H9 (cell line): ENCODE measurements around the gene ACAP2. TPM values are rescaled to one million over a fixed set of nuclear protein-coding genes. Genes with fewer than 3 reads are reported as not detected.

ENCODE experiments used
- DNase-seq: peaks from one replicate; pipeline ENCODE4 v3.0.0-alpha.2; 2017
- H2AFZ ChIP-seq: one replicate; pipeline ENCODE4 v1.6.1; 2013; ENCODE audit warnings: mild to moderate bottlenecking, low read length, control low read depth, moderate library complexity
- H2AK5ac ChIP-seq: 2 replicates; pipeline ENCODE4 v1.6.1; 2013; ENCODE audit warnings: low read length, control low read depth, mixed read lengths; ENCODE audit not compliant: insufficient read length
- H2BK120ac ChIP-seq: one replicate; pipeline ENCODE4 v1.6.1; 2013; ENCODE audit warnings: low read depth, mild to moderate bottlenecking, low read length, control low read depth, inconsistent platforms; ENCODE audit not compliant: poor library complexity, severe bottlenecking
- H2BK12ac ChIP-seq: 2 replicates; pipeline ENCODE4 v1.6.1; 2013; ENCODE audit warnings: low read length, control low read depth, mixed read lengths, low read depth; ENCODE audit not compliant: insufficient read length
- H2BK15ac ChIP-seq: 2 replicates; pipeline ENCODE4 v1.6.1; 2013; ENCODE audit warnings: low read depth, low read length, control low read depth
- H2BK20ac ChIP-seq: one replicate; pipeline ENCODE4 v1.6.1; 2013; ENCODE audit warnings: low read depth, mild to moderate bottlenecking, low read length, control low read depth, inconsistent platforms; ENCODE audit not compliant: poor library complexity, severe bottlenecking
- H2BK5ac ChIP-seq: 2 replicates; pipeline ENCODE4 v1.6.1; 2013; ENCODE audit warnings: low read length, control low read depth, mixed read lengths; ENCODE audit not compliant: insufficient read length
- H3K14ac ChIP-seq: 2 replicates; pipeline ENCODE4 v1.6.1; 2013; ENCODE audit warnings: low read length, control low read depth; ENCODE audit not compliant: insufficient read depth
- H3K18ac ChIP-seq: 2 replicates; pipeline ENCODE4 v1.6.1; 2013; ENCODE audit warnings: low read depth, mild to moderate bottlenecking, mixed read lengths, low read length, control low read depth; ENCODE audit not compliant: insufficient read length
- H3K23ac ChIP-seq: 2 replicates; pipeline ENCODE4 v1.6.1; 2013; ENCODE audit warnings: low read length, control low read depth, mixed read lengths, low read depth; ENCODE audit not compliant: insufficient read length
- H3K23me2 ChIP-seq: 2 replicates; pipeline ENCODE4 v1.6.1; 2013; ENCODE audit warnings: low read depth, mild to moderate bottlenecking, mixed read lengths, low read length, control low read depth; ENCODE audit not compliant: insufficient read length, poor library complexity, severe bottlenecking
- H3K27ac ChIP-seq: 2 replicates; pipeline ENCODE4 v1.5.1; 2013; ENCODE audit warnings: low read length, control low read depth, mixed read lengths, low read depth; ENCODE audit not compliant: insufficient read length
- H3K27me3 ChIP-seq: 2 replicates; pipeline ENCODE4 v1.6.1; 2013; ENCODE audit warnings: low read length, control low read depth, inconsistent platforms; ENCODE audit not compliant: insufficient read depth
- H3K4ac ChIP-seq: 2 replicates; pipeline ENCODE4 v1.6.1; 2013; ENCODE audit warnings: low read depth, mild to moderate bottlenecking, control low read depth, inconsistent platforms, low read length, moderate library complexity
- H3K4me1 ChIP-seq: 2 replicates; pipeline ENCODE4 v1.6.1; 2013; ENCODE audit warnings: low read length, control low read depth, inconsistent platforms; ENCODE audit not compliant: insufficient read depth
- H3K4me2 ChIP-seq: 2 replicates; pipeline ENCODE4 v1.6.1; 2013; ENCODE audit warnings: low read length, control low read depth, mixed read lengths; ENCODE audit not compliant: insufficient read length, insufficient read depth
- H3K56ac ChIP-seq: 2 replicates; pipeline ENCODE4 v1.6.1; 2013; ENCODE audit warnings: low read depth, mild to moderate bottlenecking, mixed read lengths, low read length, control low read depth; ENCODE audit not compliant: insufficient read length
- H3K79me1 ChIP-seq: 2 replicates; pipeline ENCODE4 v1.6.1; 2013; ENCODE audit warnings: low read depth, mild to moderate bottlenecking, moderate library complexity, low read length, control low read depth, inconsistent platforms; ENCODE audit not compliant: insufficient read depth, poor library complexity, severe bottlenecking
- H3K79me2 ChIP-seq: 2 replicates; pipeline ENCODE4 v1.6.1; 2013; ENCODE audit warnings: low read length, control low read depth, inconsistent platforms; ENCODE audit not compliant: insufficient read depth
- H3K9ac ChIP-seq: 2 replicates; pipeline ENCODE4 v1.6.1; 2013; ENCODE audit warnings: low read length, control low read depth, mixed read lengths; ENCODE audit not compliant: insufficient read length; ENCODE audit errors: extremely low read depth
- H3K9me3 ChIP-seq: one replicate; pipeline ENCODE4 v1.6.1; 2013; ENCODE audit warnings: low read depth, low read length, inconsistent platforms; ENCODE audit not compliant: control insufficient read depth
- H3T11ph ChIP-seq: one replicate; pipeline ENCODE4 v1.6.1; 2013; ENCODE audit warnings: mild to moderate bottlenecking, low read length, control low read depth, inconsistent platforms
- H4K20me1 ChIP-seq: one replicate; pipeline ENCODE4 v1.6.1; 2013; ENCODE audit not compliant: control insufficient read depth, insufficient read length, insufficient read depth
- H4K5ac ChIP-seq: 2 replicates; pipeline ENCODE4 v1.6.1; 2013; ENCODE audit warnings: low read depth, mild to moderate bottlenecking, mixed read lengths, low read length, control low read depth; ENCODE audit not compliant: insufficient read length
- H4K8ac ChIP-seq: replicated peaks from 2 replicates; pipeline ENCODE4 v1.6.1; 2013; ENCODE audit warnings: low read length, control low read depth, mixed read lengths, low read depth; ENCODE audit not compliant: insufficient read length
- H4K91ac ChIP-seq: 2 replicates; pipeline ENCODE4 v1.6.1; 2013; ENCODE audit warnings: low read depth, mild to moderate bottlenecking, moderate library complexity, mixed read lengths, low read length, control low read depth; ENCODE audit not compliant: insufficient read length
- H3K27ac Mint-ChIP-seq, 3 experiments: 2 replicates in 2 of 3; 3 replicates in 1 of 3; pipeline ENCODE4 v1.8.0; 2020 to 2021; ENCODE audit warnings: mixed read lengths in 3 of 3, mild to moderate bottlenecking in 1 of 3, moderate library complexity in 1 of 3
- H3K27me3 Mint-ChIP-seq: 2 replicates; pipeline ENCODE4 v1.8.0; 2021; ENCODE audit warnings: low read depth, mild to moderate bottlenecking, moderate library complexity, mixed read lengths
- H3K36me3 Mint-ChIP-seq, 3 experiments: 2 replicates in 2 of 3; 3 replicates in 1 of 3; pipeline ENCODE4 v1.8.0; 2020 to 2021; ENCODE audit warnings: low read depth in 3 of 3, mixed read lengths in 3 of 3; ENCODE audit not compliant: insufficient read depth in 1 of 3
- H3K4me1 Mint-ChIP-seq, 2 experiments: 2 replicates each; pipeline ENCODE4 v1.8.0; 2020; ENCODE audit warnings: mixed read lengths in 2 of 2
- H3K4me3 Mint-ChIP-seq, 2 experiments: 2 replicates in 1 of 2; 3 replicates in 1 of 2; pipeline ENCODE4 v1.8.0; 2020 to 2021; ENCODE audit warnings: mild to moderate bottlenecking in 2 of 2, mixed read lengths in 2 of 2, moderate library complexity in 1 of 2
- H3K9me3 Mint-ChIP-seq, 2 experiments: 2 replicates in 1 of 2; 3 replicates in 1 of 2; pipeline ENCODE4 v1.8.0; 2020; ENCODE audit warnings: mild to moderate bottlenecking in 2 of 2, mixed read lengths in 2 of 2, moderate library complexity in 1 of 2
- WGBS: extraction: QIAGEN DNeasy Blood & Tissue Kit; methylation state at CpG from one replicate; pipeline ENCODE4 v1.1.7; 2013; ENCODE audit warnings: missing lambda C conversion rate, low lambda C conversion rate, mixed read lengths; ENCODE audit not compliant: insufficient read length; ENCODE audit errors: extremely low coverage; 5-methylcytosine and 5-hydroxymethylcytosine counted together
- total RNA-seq: library from RNA; stranded (reverse); gene quantifications from 2 replicates; pipeline ENCODE4 v1.2.1, GENCODE V29; 2021
- TF ChIP-seq, protein P1 (sequence below): fragments of 200-600 bp; sonication (generic); conservative IDR thresholded peaks from 3 replicates; pipeline ENCODE4 v1.8.0; 2021; ENCODE audit warnings: antibody characterized with exemption, mild to moderate bottlenecking

The ACAP2 gene
- total RNA-seq, 1 experiment from 2014 or later, result 30.8 TPM

- Histone ChIP-seq H2BK20ac (no peak overlapping the region), H3K79me2 (no peaks in the 10 kb centered on the region; the same call in 1 of the 2 replicates), H2BK120ac (no peak overlapping the region), H2BK15ac (no peak overlapping the region), H3K23me2 (no peaks in the 10 kb centered on the region), H2BK5ac (no peak overlapping the region), H2BK12ac (no peak overlapping the region), H4K91ac (no peak overlapping the region), H3K23ac (no peak overlapping the region), H3K27ac (no peak overlapping the region), H3K9me3 (no peaks in the 10 kb centered on the region), H3K4me1 (no peaks in the 10 kb centered on the region; the same call in 1 of the 2 replicates), H4K5ac (no peak overlapping the region), H2AFZ (no peak overlapping the region), H3K27me3 (no peaks in the 10 kb centered on the region), H3K56ac (no peak overlapping the region), H3K14ac (no peak overlapping the region), H4K8ac (no peak overlapping the region), H3K4ac (no peak overlapping the region), H3T11ph (no peak overlapping the region), H3K9ac (no peak overlapping the region), H4K20me1 (no peaks in the 10 kb centered on the region), H3K18ac (no peak overlapping the region), H3K4me2 (no peak overlapping the region), H3K79me1 (no peaks in the 10 kb centered on the region), H2AK5ac (no peak overlapping the region)
- Mint-ChIP-seq H3K27ac (peak overlapping the region in 2 of 3 experiments; percentile 28 to 38; a peak in 3 of 7 replicates), H3K27me3 (no peaks in the 10 kb centered on the region), H3K4me3 (no peak overlapping the region), H3K36me3 (no peaks in the 10 kb centered on the region), H3K4me1 (peaks cover 22 to 32% of the 10 kb centered on the region in 2 experiments), H3K9me3 (no peaks in the 10 kb centered on the region)
- DNase-seq, result no peak
- no CpG with 5 or more reads among the region's 7 CpGs for WGBS
- TF ChIP-seq, protein P1, sequence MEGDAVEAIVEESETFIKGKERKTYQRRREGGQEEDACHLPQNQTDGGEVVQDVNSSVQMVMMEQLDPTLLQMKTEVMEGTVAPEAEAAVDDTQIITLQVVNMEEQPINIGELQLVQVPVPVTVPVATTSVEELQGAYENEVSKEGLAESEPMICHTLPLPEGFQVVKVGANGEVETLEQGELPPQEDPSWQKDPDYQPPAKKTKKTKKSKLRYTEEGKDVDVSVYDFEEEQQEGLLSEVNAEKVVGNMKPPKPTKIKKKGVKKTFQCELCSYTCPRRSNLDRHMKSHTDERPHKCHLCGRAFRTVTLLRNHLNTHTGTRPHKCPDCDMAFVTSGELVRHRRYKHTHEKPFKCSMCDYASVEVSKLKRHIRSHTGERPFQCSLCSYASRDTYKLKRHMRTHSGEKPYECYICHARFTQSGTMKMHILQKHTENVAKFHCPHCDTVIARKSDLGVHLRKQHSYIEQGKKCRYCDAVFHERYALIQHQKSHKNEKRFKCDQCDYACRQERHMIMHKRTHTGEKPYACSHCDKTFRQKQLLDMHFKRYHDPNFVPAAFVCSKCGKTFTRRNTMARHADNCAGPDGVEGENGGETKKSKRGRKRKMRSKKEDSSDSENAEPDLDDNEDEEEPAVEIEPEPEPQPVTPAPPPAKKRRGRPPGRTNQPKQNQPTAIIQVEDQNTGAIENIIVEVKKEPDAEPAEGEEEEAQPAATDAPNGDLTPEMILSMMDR, result no peak
Observed at GRCh38 chr3:195394024-195394423, 48.8 kb downstream of the ACAP2 start.
